Measurements from ENCODE around the gene UBE2N. TPM values are rescaled to one million over a fixed set of nuclear protein-coding genes. Genes with fewer than 3 reads are reported as not detected.
"Not testable (repeated sequence)": the region's sequence is repeated elsewhere in the genome, so short reads cannot be mapped to it uniquely, and the experiment has no call there.

Gene UBE2N
- total RNA-seq, 4 donors from 2014 or later: 39.1 to 64.0 (median 45.2) TPM

GRCh38 chr12:93380480-93381121 is 61.1 kb downstream of the UBE2N start:
- ATAC-seq (ENCODE audit: low FRiP score): no peak
- TF ChIP-seq CTCF (IDR thresholded peaks at IDR 0.05): no peak
- no peak for DNase-seq (ENCODE audit: low spot score)

GRCh38 chr12:93379981-93380361 is 61.8 kb downstream of the UBE2N start:
- DNase-seq (ENCODE audit: low spot score): no peak
- TF ChIP-seq CTCF (IDR thresholded peaks at IDR 0.05): no peak
- no peak for ATAC-seq (ENCODE audit: low FRiP score)

GRCh38 chr12:93379326-93379980 is 62.3 kb downstream of the UBE2N start:
- ATAC-seq (ENCODE audit: low FRiP score): no peak
- no peak for DNase-seq (ENCODE audit: low spot score)
- TF ChIP-seq CTCF (IDR thresholded peaks at IDR 0.05): no peak

GRCh38 chr12:93378998-93379325 is 62.8 kb downstream of the UBE2N start:
- ATAC-seq (ENCODE audit: low FRiP score): no peak
- no peak for DNase-seq (ENCODE audit: low spot score)
- TF ChIP-seq CTCF (IDR thresholded peaks at IDR 0.05): no peak

- not testable (repeated sequence) for DNase-seq (ENCODE audit: low spot score)
- peak; percentile 17 for ATAC-seq (ENCODE audit: low FRiP score)
Observed at GRCh38 chr12:93378196-93378997, 63.4 kb downstream of the UBE2N start.

- ATAC-seq (ENCODE audit: low FRiP score) (peak; percentile 92), DNase-seq (ENCODE audit: low spot score) (peak; percentile 97)
- no peak for TF ChIP-seq CTCF (IDR thresholded peaks at IDR 0.05)
Observed at GRCh38 chr12:93377252-93378195, 64.2 kb downstream of the UBE2N start, which contains the start of gene NUDT4. NUDT4 (plus strand) TSS chr12:93377925; CDS start chr12:93378323, 398 bp downstream.

All from omental fat pad (tissue), 4 donors.